Uterus (tissue), 4 donors: ENCODE measurements around the gene CAPZA1. TPM values are rescaled to one million over a fixed set of nuclear protein-coding genes. Genes with fewer than 3 reads are reported as not detected.
"Not testable (repeated sequence)": the region's sequence is repeated elsewhere in the genome, so short reads cannot be mapped to it uniquely, and the experiment has no call there.

Source experiments
- DNase-seq, 2 donors: peaks; one replicate each; pipeline ENCODE4 v3.0.0-alpha.2; 2019 to 2020
- H3K27ac ChIP-seq, 2 donors: fragments of 200-600 bp; sonication (generic); 1 replicate in 1 of 2; 2 replicates in 1 of 2; pipeline ENCODE4 v1.5.1; 2016 to 2018
- H3K27me3 ChIP-seq, 2 donors: fragments of 200-600 bp; sonication (generic); one replicate each; pipeline ENCODE4 v1.5.1; 2018 to 2019; ENCODE audit warnings: control low read depth in 1 of 2
- H3K36me3 ChIP-seq, 2 donors: fragments of 200-600 bp; sonication (generic); one replicate each; pipeline ENCODE4 v1.5.1; 2019; ENCODE audit warnings: control low read depth in 1 of 2
- H3K4me1 ChIP-seq, 2 donors: fragments of 200-600 bp; sonication (generic); one replicate each; pipeline ENCODE4 v1.5.1; 2018 to 2019; ENCODE audit warnings: control low read depth in 1 of 2
- H3K4me3 ChIP-seq, 2 donors: fragments of 200-600 bp; sonication (generic); 1 replicate in 1 of 2; 2 replicates in 1 of 2; pipeline ENCODE4 v1.5.1; 2018 to 2019; ENCODE audit warnings: mild to moderate bottlenecking in 1 of 2
- H3K9me3 ChIP-seq, 2 donors: fragments of 200-600 bp; sonication (generic); one replicate each; pipeline ENCODE4 v1.5.1; 2019; ENCODE audit warnings: control low read depth in 1 of 2
- CTCF ChIP-seq, 4 experiments: fragments of 200-600 bp in 2 of 4; fragments of 450-650 bp in 2 of 4; sonication (generic) in 2 of 4; IDR thresholded peaks; one replicate each; pipeline ENCODE4 v1.5.1; 2016 to 2019; ENCODE audit warnings: antibody characterized with exemption in 4 of 4, mild to moderate bottlenecking in 2 of 4, moderate library complexity in 1 of 4
- POLR2A ChIP-seq, 2 donors: fragments of 450-650 bp; IDR thresholded peaks; one replicate each; pipeline ENCODE4 v1.6.1; 2016; ENCODE audit warnings: antibody characterized with exemption in 2 of 2, mild to moderate bottlenecking in 1 of 2, moderate library complexity in 1 of 2
- intact Hi-C: fragments of 100-400 bp; cut with DNase I; formaldehyde crosslinking; loops from one replicate; pipeline ENCODE4 v1.15.1; 2023; ENCODE audit warnings: low total_unique reads
- total RNA-seq, 4 donors: library from RNA; depleted of rRNA in 3 of 4; stranded (reverse); fragments of >200 nt in 3 of 4; gene quantifications; one replicate each; pipeline versions ENCODE4 v1.1.0 to v1.2.4, GENCODE V29; 2014 to 2023
- donor health status: DM: yes; HTN: yes; CAD: no.

The CAPZA1 gene
- total RNA-seq, 4 donors from 2014 or later = 60.6 to 503 (median 151) TPM

- intact Hi-C loops = no loop called here
- H3K27me3 ChIP-seq = no peaks in the 10 kb centered on the region
- no peak for TF ChIP-seq POLR2A (IDR thresholded peaks at IDR 0.05)
- TF ChIP-seq CTCF (IDR thresholded peaks at IDR 0.05) = no peak
- H3K9me3 ChIP-seq = no peaks in the 10 kb centered on the region
- H3K36me3 ChIP-seq = no peaks in the 10 kb centered on the region
- no peak overlapping the region for H3K4me3 ChIP-seq
- no peak for DNase-seq
- H3K27ac ChIP-seq = no peak overlapping the region
- H3K4me1 ChIP-seq = no peaks in the 10 kb centered on the region
Observed at GRCh38 chr1:112636056-112636455, 16.4 kb downstream of the CAPZA1 start.

DNA sequence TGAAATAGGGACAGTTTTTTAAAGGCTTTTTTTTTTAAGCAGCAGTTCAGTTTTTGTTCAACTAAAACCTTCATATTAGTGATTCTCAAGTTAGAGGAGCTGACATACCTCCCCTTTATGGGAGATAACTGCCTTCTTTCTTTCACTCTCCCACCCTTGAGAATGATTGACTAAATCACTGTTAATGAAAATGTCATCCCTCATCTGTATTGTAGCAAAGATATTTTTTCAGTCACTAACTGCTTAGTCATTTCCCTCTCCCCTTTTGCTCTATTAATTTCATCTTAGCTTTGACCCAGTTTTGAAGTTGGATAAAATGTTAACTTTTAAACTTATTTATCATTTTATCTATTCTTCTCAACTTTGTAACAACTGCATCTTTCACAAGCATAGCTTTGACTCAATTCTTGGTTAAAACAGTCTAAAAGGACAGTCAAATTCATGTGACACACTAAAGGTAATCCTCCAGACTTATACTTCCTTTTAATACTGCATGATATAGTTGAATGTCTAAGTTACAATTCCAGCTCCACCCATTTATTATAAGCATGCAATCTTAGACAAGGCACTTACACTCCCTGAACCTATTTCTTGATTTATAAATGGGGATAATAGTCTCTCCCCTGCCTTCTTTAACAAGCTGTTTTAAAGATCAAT is 17.1 kb downstream of the CAPZA1 start:
- Histone ChIP-seq H3K27me3 (no peaks in the 10 kb centered on the region), H3K4me1 (no peaks in the 10 kb centered on the region), H3K9me3 (no peaks in the 10 kb centered on the region), H3K36me3 (no peaks in the 10 kb centered on the region), H3K27ac (no peak overlapping the region), H3K4me3 (no peak overlapping the region)
- intact Hi-C loops = no loop called here
- DNase-seq = no peak
- TF ChIP-seq CTCF (IDR thresholded peaks at IDR 0.05) (no peak), POLR2A (IDR thresholded peaks at IDR 0.05) (no peak)

DNA sequence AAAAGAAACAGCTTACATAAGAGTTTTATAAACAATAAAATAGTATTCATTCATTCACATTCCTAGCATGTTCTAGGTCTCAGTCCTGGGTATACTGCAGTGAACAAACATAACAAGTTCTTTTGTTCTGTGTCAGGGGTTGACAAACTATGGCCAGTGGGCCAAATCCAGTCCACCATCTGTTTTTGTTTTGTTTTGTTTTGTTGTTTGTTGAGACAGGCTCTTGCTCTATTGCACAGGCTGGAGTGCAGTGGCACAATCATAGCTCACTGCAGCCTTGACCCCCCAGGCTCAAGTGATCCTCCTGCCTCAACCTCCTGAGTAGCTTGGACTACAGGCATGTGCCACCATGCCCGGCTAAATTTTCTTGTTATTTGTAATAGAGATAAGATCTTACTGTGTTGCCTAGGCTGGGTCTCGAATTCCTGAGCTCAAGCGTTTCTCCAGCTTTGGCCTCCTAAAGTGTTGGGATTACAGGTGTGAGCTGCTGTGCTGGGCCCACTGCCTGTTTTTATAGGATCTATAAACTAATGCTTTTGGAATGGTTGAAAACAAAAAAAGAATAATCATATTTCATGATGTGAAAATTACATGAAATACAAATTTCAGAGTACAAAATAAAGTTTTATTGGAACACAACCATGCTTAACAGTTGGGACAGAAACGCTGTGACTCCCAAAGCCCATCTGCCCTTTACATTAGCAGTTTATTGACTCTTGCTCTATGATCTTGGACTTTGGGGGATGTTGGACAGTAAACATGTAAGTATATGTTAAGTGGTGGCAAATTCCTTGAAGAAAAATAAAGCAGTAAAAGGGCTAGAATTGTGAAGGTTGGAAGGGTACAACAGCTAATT is 17.9 kb downstream of the CAPZA1 start:
- Histone ChIP-seq H3K36me3 (no peaks in the 10 kb centered on the region), H3K4me3 (no peak overlapping the region), H3K4me1 (no peaks in the 10 kb centered on the region), H3K9me3 (no peaks in the 10 kb centered on the region), H3K27ac (no peak overlapping the region), H3K27me3 (no peaks in the 10 kb centered on the region)
- intact Hi-C loops = no loop called here
- no peak for TF ChIP-seq CTCF (IDR thresholded peaks at IDR 0.05)
- DNase-seq = no peak

GRCh38 chr1:112638110-112638428 is 18.4 kb downstream of the CAPZA1 start:
- Histone ChIP-seq H3K27ac (no peak overlapping the region), H3K36me3 (no peaks in the 10 kb centered on the region), H3K9me3 (no peaks in the 10 kb centered on the region), H3K4me1 (no peaks in the 10 kb centered on the region), H3K4me3 (no peak overlapping the region), H3K27me3 (no peaks in the 10 kb centered on the region)
- intact Hi-C loops = no loop called here
- TF ChIP-seq CTCF (IDR thresholded peaks at IDR 0.05) (no peak), POLR2A (IDR thresholded peaks at IDR 0.05) (no peak)
- no peak for DNase-seq

GRCh38 chr1:112640437-112640836 is 20.8 kb downstream of the CAPZA1 start:
- H3K4me1 ChIP-seq, DNase-seq, H3K27ac ChIP-seq, intact Hi-C loops, H3K9me3 ChIP-seq, H3K4me3 ChIP-seq, H3K36me3 ChIP-seq, H3K27me3 ChIP-seq: not testable (repeated sequence)
